SIG-M5 treated with dmso at 0.1 percent for 504 hours (cell line): ENCODE results near the gene RAB3D.
A peak's percentile ranks its signal among the peaks of the same experiment; 100 is the strongest.

Source experiments
- DNase-seq: peaks from one replicate; lab custom pipeline; 2025; ENCODE audit not compliant: unreplicated experiment; lab: John Stamatoyannopoulos, UW

RAB3D gene

DNA sequence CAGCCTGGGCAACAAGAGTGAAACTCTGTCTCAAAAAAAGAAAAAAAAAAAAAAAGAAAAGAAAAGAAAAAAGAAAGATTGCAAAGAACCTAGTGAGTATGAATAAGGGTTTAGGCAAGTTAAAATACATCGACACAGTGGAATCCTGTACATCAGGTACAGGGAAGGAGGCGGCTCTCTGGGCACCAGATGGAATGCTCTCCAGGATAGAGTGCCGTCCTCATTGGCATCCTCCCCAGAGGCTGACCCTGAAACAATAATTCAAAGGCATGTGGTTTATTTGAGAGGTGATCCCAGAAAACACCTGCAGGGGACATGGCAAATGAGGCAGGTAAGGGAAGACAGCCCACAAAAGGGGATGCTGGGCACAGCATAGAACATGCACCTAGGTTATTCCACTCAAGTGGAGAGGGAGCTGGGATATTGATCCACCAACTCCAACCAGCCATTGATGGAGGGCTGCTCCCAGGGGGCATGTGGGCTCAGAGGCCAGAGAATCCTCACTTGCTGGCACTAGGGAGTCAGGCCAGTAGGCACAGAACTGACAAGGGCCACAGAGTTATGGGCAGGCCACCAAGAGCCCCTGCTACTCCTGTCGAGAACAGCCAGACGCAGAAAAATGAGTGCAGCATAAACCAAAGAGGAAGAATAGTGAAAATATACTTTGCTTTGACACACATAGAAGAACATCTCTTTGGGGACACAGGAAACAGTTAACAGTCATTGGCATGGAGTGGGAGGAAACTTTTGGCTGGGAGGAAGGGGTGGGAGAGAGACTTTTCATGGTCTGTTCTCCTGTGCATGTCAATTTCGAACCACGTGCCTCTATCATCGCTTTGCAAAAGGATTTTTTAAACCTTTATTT, 39.3 kb downstream of the RAB3D start:
- DNase-seq, result no peak

DNA sequence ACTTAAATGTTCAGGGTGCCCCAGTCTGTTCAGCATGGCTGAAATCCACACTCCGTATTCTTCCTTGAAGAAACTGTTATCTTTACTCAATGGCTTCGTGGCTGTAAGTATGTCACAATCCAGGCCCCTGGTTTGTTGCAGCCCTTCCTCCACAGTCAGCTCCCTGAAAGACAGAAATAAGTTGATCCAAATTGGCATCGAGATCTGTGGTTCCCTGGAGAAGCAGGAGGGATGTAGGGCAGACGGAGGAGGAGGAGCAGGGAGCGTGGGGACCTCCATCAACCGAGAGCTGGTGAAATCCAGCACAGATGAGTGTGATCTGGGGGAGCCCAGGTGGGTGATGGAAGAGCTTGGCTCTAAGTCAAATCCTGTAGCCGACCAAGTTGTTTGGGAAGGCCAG, 43.2 kb downstream of the RAB3D start:
- peak; percentile 61 for DNase-seq

DNA sequence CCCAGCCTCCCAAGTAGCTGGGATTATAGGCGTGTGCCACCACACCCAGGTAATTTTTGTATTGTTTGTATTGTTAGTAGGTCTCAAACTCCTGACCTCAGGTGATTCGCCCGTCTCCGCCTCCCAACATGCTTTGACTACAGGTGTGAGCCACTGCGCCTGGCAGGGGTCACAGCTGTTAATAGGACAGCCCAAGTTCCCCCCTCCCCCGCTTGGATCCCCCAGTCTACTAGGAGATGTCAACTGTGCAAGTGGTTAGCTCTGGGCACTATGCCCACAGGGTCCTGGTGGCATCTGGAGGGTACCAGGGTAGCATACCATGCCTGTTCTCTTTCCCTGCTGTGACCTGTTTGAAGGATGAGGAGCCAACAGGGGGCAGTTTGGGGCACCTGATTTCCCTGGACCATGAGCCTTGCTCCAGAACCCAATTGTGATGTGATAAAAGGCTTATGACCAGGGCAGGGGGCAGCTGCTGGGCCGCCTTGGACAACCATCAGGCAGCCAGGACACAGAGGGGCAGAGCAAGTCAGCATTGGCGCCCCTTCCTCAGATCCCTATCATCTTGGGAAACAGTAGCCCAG, 43.7 kb downstream of the RAB3D start, which contains the start of gene TSPAN16:
Gene TSPAN16, plus strand, starts transcription at position 496 of the 581 bp plus-strand sequence. CDS start 138 bp downstream, outside the sequence.
- no peak for DNase-seq

GRCh38 chr19:11295180-11295579, 44.3 kb downstream of the RAB3D start:
- DNase-seq, result no peak

DNA sequence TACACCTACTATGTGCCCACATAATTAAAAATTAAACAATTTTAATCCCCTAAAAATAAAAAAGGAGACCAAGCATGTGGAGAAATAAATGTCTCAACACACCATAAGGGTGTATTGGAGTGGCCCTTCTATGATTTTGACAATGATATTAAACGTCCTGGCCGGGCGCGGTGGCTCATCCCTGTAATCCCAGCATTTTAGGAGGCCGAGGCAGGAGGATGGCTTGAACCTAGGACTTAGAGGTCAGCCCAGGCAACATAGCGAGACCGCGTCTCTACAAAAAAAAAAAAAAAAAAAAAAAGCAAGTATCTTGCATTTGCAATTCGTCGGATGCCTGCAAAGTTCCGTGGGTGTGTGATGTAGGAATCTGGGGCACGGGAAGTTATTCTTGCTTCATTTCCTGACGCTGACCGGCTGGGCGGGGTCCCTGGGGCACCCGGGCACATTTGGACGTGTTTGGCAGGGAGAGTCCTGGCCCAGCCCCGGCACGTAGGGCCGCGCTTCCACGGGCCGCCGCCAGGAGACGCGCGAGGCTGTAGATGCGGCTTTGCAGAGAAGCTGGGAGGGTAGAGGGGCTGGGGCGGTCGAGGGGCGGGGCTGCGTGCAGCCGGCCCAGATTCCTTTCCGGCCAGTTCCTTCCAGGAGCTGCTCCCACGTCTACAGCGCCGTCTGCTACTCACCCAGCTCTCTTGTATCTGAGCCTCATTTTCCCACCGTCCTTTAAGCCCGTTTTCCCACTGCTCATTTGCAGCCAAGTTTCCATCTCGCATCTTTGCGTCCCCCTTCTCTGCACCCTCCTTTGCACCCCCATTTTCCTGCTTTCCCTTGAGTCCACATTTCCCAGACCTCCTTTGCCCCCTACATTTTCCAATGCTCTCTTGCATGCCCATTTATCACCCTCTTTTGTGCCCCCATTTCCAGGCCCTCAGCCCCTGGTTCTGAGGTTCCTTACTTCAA, 45.7 kb downstream of the RAB3D start:
- peak; percentile 95 for DNase-seq

- no peak for DNase-seq
Measured at GRCh38 chr19:11291991-11292390, 47.5 kb downstream of the RAB3D start.

- no peak for DNase-seq
Measured at GRCh38 chr19:11291415-11291814, 48.0 kb downstream of the RAB3D start.

- no peak for DNase-seq
Measured at GRCh38 chr19:11290256-11290655, 49.2 kb downstream of the RAB3D start.

DNA sequence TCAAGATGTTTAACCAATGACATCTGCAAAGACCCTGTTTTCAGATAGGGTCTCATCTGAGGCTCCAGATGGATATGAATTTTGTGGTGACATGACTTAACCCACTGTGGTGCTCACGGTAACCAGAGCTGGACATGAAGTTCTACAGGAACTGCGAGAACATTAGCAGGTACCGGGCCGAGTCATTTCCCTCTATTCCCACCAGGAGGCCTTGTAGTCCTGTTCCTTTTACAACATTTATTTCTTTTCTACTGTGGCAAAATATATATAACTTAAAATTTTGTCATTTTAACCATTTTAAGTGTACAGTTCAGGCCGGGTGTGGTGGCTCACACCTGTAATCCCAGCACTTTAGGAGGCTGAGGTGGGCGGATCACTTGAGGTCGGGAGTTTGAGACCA, 51.1 kb downstream of the RAB3D start:
- peak; percentile 21 for DNase-seq

DNA sequence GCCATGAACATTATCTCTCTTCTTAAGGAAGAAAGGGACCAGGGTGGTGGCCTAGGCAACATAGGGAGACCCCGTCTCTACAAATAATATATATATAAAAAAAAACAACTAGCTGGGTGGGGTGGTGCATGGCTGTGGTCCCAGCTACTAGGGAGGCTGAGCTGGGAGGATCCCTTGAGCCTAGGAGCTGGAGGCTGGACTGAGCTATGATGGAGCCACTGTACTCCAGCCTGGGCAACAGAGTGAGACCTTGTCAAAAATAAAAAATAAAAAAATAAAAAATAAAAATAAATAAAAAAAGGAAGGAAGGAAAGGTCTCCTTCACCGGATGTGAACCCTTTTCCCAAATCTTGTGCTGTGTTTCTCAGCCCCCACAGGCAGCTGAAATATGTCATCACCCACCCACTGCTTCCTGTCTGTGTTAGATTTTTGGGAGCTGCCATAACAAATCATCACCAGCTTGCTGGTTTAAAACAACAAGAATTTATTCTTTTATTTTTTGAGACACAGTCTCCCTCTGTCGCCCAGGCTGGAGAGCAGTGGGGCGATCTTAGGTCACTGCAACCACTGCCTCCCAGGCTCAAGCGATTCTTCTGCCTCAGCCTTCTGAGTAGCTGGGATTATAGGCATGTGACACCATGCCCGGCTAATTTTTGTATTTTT, 53.0 kb downstream of the RAB3D start:
- DNase-seq, result no peak

DNA sequence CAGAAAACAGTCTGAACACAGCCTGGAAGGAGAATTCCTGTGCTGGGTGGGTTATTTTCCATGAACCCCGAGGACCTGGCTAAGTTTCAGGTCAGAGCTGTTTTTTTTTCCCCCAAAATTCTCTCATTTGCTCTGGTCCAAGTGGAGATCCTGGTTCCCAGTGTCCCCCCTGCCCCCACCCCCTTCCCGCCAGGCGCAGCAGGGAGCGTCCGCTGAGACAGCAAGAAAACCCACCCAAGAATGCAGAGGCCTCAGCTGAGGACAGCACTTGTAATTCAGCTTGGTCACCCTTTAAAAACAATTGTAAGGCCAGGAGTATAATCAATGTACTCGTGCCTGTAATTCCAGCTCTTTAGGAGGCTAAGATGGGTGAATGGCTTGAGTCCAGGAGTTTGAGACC, 54.9 kb downstream of the RAB3D start:
- DNase-seq, result no peak

DNA sequence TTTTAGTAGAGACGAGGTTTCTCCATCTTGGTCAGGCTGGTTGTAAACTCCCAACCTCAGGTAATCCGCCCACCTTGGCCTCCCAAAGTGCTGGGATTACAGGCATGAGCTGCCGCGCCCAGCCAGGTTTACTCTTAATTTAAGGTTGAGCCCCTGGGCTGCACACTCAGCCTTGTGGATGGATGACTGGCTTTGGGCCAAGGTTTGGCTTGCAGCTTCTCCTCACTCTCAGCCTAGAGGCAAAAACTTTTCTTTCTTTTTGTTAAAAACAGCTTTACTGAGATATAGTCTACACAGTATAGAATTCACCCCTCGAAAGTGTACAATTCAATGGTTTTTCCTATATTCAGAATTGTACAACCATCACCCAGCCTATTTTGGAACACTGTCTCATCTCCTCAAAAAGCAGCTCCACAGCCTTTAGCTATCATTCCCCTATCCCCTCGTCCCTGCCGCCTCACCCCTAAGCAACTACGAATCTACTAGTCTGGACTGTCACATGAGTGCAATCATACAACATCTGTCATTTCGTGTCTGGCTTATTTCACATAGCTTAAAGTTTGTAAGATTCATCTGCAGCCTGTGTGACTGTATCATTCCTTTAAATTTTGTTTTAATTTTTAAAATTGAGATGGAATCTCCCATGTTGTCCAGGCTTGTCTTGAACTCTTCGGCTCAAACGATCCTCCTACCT, 58.0 kb downstream of the RAB3D start:
- DNase-seq, result no peak

- DNase-seq, result peak; percentile 88
Measured at GRCh38 chr19:11279505-11280236, 59.8 kb downstream of the RAB3D start.

GRCh38 chr19:11278670-11279069, 60.8 kb downstream of the RAB3D start:
- no peak for DNase-seq

DNA sequence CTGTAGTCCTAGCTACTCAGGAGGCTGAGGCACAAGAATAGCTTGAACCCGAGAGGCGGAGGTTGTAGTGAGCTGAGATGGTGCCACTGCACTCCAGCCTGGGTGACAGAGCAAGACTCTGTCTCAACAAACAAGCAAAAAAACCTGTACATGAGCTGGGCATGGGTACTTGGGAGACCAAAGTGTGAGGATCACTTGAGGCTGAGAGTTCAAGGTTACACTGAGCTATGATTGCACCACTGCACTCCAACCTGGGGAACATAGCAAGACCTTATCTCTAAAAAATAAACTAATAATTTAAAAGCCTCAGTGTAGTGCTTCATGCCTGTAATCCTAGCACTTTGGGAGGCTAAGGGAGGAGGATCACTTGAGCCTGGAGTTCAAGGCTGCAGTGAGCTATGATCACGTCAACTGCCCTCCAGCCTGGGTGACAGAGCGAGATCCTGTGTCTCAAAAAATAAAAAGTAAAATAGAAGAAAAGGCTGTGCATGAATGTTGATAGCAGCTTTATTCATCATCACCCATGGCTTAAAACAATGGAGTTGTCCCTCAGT, 64.8 kb downstream of the RAB3D start:
- no peak for DNase-seq

GRCh38 chr19:11273989-11274388, 65.5 kb downstream of the RAB3D start:
- DNase-seq, result no peak

GRCh38 chr19:11273296-11273695, 66.2 kb downstream of the RAB3D start:
- DNase-seq, result no peak
